Sigmoid colon (tissue), 4 donors: ENCODE measurements around the gene CARD14.

Experiments used
- CTCF ChIP-seq, 4 experiments: fragments of 450-650 bp in 3 of 4; fragments of 200-600 bp in 1 of 4; IDR thresholded peaks; one replicate each; pipeline ENCODE4 v1.5.1; 2016 to 2019; ENCODE audit warnings: antibody characterized with exemption in 4 of 4, mild to moderate bottlenecking in 3 of 4, moderate library complexity in 2 of 4
- EP300 ChIP-seq, 4 donors: sonication (generic); formaldehyde crosslinking; IDR thresholded peaks; one replicate each; pipeline ENCODE4 v1.6.1; 2017; ENCODE audit warnings: antibody characterized with exemption in 4 of 4
- POLR2A ChIP-seq, 2 donors: fragments of 450-650 bp; IDR thresholded peaks; one replicate each; pipeline ENCODE4 v1.6.1; 2016; ENCODE audit warnings: antibody characterized with exemption in 2 of 2, mild to moderate bottlenecking in 2 of 2, moderate library complexity in 2 of 2
- POLR2AphosphoS5 ChIP-seq, 4 donors: sonication (generic); formaldehyde crosslinking; IDR thresholded peaks; one replicate each; pipeline ENCODE4 v1.6.1; 2017; ENCODE audit warnings: antibody characterized with exemption in 4 of 4

GRCh38 chr17:80181431-80181830 is 11.6 kb downstream of the CARD14 start:
- TF ChIP-seq POLR2AphosphoS5 (IDR thresholded peaks at IDR 0.05), result no peak
- no peak for TF ChIP-seq CTCF (IDR thresholded peaks at IDR 0.05)
- no peak for TF ChIP-seq EP300 (IDR thresholded peaks at IDR 0.05)
- no peak for TF ChIP-seq POLR2A (IDR thresholded peaks at IDR 0.05)
